ENCODE data around the gene ITLN2. TPM values are rescaled to one million over a fixed set of nuclear protein-coding genes. Genes with fewer than 3 reads are reported as not detected.
A peak's percentile ranks its signal among the peaks of the same experiment; 100 is the strongest.

ITLN2 gene
- total and polyA plus RNA-seq, 8 donors = 0.17 to 1.8 (median 0.82) TPM; not detected in 4

- Histone ChIP-seq H3K9me3 (no peaks in the 10 kb centered on the region), H3K27ac (no peak overlapping the region), H3K27me3 (no peaks in the 10 kb centered on the region), H3K36me3 (no peaks in the 10 kb centered on the region), H3K4me1 (no peaks in the 10 kb centered on the region), H3K4me3 (no peak overlapping the region)
- TF ChIP-seq CTCF (IDR thresholded peaks at IDR 0.05) = no peak
- ATAC-seq (no peak), DNase-seq (no peak)
- intact Hi-C loops (cut with DNase I) = no loop called here
These were observed 2.4 kb upstream of the ITLN2 start for GRCh38 chr1:160956966-160957365.

GRCh38 chr1:160953030-160953429, 1.6 kb downstream of the ITLN2 start:
- no peaks in the 10 kb centered on the region for H3K9me3 ChIP-seq
- no peak overlapping the region for H3K27ac ChIP-seq
- H3K36me3 ChIP-seq = no peaks in the 10 kb centered on the region
- intact Hi-C loops (cut with DNase I) = loop anchor here in 1 of 2 donors (5.0 kb wide), 1 partner anchor 116 kb away; no protein-coding TSS in a partner anchor
- H3K27me3 ChIP-seq = no peaks in the 10 kb centered on the region
- ATAC-seq (no peak), DNase-seq (no peak)
- no peak overlapping the region for H3K4me3 ChIP-seq
- no peaks in the 10 kb centered on the region for H3K4me1 ChIP-seq
- TF ChIP-seq CTCF (IDR thresholded peaks at IDR 0.05) = no peak

GRCh38 chr1:160952129-160952510, 2.5 kb downstream of the ITLN2 start:
- Histone ChIP-seq H3K9me3 (no peaks in the 10 kb centered on the region), H3K27ac (no peak overlapping the region), H3K27me3 (no peaks in the 10 kb centered on the region), H3K4me3 (no peak overlapping the region), H3K36me3 (no peaks in the 10 kb centered on the region), H3K4me1 (no peaks in the 10 kb centered on the region)
- TF ChIP-seq CTCF (IDR thresholded peaks at IDR 0.05) = no peak
- no peak for ATAC-seq
- DNase-seq = no peak
- intact Hi-C loops (cut with DNase I) = loop anchor here in 1 of 2 donors (5.0 kb wide), 1 partner anchor 115 kb away; no protein-coding TSS in a partner anchor

- Histone ChIP-seq H3K36me3 (no peaks in the 10 kb centered on the region), H3K27ac (no peak overlapping the region), H3K4me1 (no peaks in the 10 kb centered on the region), H3K27me3 (peaks cover 0 to under 1% of the 10 kb centered on the region in 2 donors), H3K4me3 (no peak overlapping the region), H3K9me3 (no peaks in the 10 kb centered on the region)
- DNase-seq (peak; percentile 25 to 83 (median 60)), ATAC-seq (peak; percentile 96)
- intact Hi-C loops (cut with DNase I) = loop anchor here in 1 of 2 donors (5.0 kb wide), 1 partner anchor 114 kb away; no protein-coding TSS in a partner anchor
- peak; percentile 64 to 71 for TF ChIP-seq CTCF (IDR thresholded peaks at IDR 0.05)
These were observed 3.0 kb downstream of the ITLN2 start for GRCh38 chr1:160951443-160952128.

GRCh38 chr1:160950657-160951056, 4.0 kb downstream of the ITLN2 start:
- ATAC-seq (no peak), DNase-seq (no peak)
- Histone ChIP-seq H3K27me3 (peaks cover 0 to 9% of the 10 kb centered on the region in 2 donors), H3K27ac (no peak overlapping the region), H3K9me3 (no peaks in the 10 kb centered on the region), H3K4me3 (no peak overlapping the region), H3K36me3 (no peaks in the 10 kb centered on the region), H3K4me1 (no peaks in the 10 kb centered on the region)
- intact Hi-C loops (cut with DNase I) = loop anchor here in 1 of 2 donors (5.0 kb wide), 1 partner anchor 113 kb away; no protein-coding TSS in a partner anchor
- TF ChIP-seq CTCF (IDR thresholded peaks at IDR 0.05) = no peak
